NCI-H2227 treated with DMSO at 0.1 percent for 48 hours (cell line): Measurements from ENCODE around the gene DNAH17.

Experiments
- DNase-seq: peaks from one replicate; lab custom pipeline; 2025; lab: John Stamatoyannopoulos, UW

The DNAH17 gene

DNA sequence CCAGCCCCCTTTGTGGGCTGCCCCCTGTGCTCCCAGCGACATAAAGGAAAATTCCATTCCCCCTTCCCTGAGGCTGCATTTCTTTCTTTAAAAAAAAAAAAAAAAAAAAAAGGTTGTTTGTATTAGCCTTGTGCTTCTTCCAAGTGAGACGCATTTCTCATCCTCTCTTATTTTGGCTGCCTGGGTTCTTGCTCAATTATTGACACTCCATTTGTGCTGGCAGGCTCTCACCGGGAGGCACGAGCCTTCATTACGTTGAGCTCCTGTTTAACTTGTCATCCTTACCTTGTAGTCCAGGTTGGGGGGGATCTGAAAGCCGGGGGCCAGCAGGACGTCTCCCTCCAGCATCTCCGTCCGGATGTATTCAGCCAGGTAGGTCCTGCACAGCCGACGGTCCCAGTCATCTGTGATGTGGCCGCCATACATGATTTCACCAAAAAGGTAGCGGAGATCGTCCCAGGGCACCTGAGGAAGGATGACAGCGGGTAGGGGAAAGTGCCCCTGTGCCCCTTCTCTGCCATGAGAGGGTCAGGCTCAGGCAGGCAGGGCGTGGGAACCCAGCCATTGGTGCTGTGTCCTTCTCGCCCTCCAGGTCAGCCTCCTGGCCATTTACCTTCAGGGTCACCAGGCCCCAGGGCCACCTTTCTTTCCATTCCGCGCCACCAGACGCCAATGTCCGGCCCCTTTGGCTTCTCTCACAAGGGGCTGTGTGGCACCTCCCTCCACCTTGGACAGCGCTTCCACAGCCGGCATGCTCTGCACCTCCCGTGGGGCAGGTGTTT lies 148.2 kb downstream of the DNAH17 start:
- DNase-seq, result no peak

DNA sequence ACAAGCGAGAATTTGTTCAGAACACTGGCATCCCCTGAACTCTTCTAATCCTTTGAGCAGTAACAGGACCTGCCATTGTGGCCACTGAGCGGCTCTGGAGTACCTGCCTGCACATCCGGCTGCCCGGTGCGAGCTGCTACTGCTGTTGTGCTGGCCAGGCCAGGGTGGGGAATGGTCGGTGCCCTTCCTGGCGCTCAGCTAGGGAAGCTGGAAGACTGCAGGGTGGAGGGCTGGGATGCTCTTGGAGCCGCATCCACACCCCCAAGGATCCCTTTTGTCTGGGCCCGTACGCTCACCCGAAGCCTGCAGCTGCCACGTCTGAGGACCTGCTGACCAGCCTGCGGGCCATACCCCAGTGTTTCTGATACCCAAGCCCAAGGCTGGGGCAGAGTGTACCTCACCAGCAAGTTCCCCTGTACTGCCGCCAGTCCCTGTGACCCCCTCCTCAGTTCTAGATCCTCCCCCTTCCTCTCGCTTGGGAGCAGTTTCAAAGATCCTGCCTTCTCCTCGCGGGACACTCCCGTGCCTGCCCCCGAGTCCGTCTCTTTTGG lies 149.1 kb downstream of the DNAH17 start:
- no peak for DNase-seq

DNA sequence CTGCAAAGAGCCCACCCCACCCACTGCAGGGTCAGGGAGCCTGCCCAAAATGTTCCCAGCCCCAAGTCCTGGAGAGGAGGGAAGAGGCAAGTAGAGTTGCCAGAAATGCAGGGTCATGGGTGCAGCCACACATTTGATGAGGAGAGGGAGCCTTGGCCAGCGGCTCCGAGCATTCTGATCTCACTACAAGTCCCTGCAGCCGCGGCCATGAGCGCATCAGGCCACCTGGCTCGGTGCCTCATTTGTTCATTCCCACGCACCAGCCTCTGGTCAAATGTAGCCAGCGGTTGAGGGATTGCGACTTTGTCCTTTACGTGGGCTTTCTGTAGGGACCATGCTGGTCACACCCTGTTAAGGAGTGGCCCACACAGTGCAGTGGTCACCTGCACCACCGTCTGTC lies 150.1 kb downstream of the DNAH17 start:
- no peak for DNase-seq

DNA sequence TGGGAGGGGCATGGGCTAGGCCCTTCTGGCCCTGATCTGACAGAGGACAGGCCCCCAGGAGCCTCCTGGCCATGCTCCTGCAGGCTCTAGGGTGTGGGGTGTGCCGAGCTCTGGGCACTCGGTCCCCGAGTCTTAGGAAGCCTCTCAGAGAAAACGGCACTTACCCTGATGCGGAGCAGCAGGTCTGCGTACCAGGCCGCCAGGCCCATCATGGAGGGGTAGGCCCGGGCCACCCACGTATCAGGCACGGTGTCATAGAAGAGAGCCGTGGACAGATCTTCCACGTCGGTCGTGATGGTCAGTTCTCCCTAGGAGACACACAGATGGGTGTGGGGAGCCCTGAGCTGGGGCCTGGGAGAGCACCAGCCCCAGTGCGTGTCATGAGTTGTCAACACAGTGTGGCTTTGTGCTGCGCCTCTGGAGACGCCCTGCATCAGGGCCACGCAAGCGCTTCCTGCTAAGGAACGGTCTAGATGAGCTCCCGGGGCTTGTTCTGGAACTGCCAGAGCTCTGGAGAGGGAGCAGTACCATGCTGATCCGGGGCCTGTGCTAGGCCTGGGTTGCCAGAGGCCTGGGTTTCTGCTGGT lies 150.8 kb downstream of the DNAH17 start:
- no peak for DNase-seq

DNA sequence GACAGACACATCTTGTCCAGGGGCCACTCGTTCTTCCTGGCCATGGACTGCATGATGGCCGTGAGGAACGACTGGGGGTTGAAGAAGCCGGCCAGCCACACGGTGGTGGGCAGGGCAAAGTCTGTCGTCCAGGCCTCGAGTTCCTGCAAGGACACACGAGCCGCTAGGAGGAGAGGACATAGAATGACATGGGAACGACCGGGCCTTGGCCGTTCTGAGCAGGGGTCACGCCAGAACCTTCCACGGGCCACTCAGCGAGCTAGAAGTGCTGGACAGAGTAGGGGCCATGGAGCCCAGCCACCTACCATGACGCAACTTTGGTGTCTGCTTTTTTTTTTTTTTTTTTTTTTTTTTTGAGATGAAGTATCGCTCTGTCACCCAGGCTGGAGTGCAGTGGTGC lies 151.8 kb downstream of the DNAH17 start:
- no peak for DNase-seq

DNA sequence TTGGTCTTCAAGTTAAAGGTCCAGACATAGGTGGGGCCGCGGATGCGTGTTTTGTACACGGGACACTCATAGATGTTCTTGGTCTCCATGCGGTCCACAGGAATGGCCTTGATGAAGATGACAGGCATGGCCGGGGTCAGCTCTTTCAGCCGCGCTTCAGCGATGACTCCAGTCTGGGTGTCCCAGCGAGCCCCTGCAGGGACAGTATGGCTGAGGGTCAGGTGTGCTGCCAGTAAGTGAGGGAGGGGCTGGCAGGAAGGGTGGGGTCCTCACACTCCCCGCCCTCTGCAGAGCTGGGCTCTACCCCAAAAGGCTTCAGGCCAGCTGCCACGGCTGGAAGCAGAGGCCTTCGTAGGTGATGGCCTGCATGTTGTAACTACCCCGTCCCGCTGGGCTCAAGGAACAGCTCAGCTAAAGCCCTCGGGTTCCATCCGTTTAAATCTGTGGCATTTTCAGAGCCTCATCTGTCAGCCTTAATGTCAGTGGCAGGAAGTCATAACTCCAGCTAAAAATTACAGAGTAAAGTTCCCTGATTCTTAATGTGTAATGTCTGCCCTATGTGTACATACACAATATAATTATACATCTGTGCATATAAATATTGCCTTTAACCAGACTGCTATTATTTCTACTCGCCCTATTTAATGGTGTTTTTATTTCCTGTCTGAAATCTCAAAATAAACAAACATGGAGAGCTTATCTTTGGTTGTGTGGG lies 153.1 kb downstream of the DNAH17 start:
- DNase-seq, result no peak

DNA sequence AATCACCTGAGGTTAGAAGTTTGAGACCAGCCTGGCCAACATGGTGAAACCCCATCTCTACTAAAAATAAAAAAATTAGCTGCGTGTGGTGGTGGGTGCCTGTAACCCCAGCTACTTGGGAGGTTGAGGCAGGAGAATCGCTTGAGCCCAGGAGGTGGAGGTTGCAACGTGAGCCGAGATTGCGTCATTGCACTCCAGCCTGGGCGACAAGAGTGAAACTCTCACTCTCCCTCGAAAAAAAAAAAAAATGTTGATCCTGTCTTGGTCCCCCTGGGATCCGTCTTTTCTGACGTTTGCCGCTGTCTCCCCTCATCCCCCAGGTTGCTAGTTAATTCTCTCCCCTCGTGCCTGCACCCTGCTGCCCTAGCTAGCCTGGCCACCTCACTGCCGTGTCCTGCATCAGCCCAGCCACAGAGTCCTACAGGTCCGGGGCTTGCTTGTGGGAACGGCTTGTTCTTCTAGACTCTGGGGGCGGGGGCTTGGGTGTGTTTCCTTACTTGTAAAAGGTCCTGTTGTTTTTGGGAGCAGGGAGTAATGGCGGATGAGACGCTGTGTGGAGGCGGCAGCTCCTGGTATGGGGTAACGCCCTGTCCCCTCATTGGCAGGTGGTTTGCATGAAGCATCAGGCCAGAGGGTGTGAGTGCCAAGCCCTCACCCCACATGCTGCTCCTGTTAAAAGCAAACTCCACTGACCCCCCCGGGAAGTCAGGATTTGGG lies 154.2 kb downstream of the DNAH17 start:
- no peak for DNase-seq

DNA sequence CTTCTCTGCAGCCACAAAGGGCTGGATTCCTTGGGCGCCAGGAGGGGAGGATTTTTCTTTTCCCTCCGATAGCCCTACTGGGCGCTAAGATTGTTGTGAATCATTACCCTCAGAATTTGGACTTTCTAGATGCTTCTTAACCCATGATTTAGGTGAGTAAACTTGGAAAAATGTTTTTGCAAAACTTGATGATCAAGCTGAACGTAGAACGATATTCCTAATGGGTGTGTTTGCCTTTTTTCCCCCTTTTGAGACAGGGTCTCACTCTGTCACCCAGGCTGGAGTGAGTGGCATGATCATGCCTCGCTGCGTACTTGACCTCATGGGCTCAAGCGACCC lies 155.0 kb downstream of the DNAH17 start:
- no peak for DNase-seq

DNA sequence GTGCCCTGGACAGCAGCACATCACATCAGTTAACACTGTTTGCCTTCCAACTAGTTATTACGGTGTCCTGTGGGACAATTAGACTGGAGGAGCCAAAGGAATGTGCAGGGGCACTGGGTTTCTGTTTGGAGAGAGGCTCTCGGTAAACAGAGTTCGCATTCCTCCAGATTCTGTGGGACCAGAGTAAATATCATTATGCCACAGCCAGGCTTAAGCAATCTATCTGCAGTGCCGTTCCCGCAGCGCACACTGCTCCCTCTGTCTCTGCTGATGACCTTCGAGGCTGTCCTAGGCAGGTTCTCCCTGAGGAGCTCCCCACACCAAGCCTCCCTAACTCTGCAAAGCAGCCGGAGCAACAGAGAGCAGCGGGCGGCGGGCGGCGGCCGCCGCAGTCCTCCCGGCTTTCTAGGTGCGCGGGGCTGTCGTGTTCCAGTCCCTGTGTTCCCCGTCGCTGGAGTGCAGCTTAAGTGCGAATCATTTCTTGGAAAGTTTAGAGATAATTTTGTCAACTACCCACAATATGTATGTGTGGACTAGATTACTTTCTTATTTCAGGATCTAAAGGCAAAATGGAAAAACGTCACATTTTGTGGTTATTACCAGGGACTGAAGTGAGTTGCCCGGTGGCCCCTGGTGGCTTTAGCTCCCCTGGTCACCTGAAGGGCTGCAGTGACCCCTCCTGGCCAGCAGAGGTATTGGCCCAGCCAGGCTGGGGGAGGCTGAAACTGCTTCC lies 155.5 kb downstream of the DNAH17 start:
- peak; percentile 8 for DNase-seq

DNA sequence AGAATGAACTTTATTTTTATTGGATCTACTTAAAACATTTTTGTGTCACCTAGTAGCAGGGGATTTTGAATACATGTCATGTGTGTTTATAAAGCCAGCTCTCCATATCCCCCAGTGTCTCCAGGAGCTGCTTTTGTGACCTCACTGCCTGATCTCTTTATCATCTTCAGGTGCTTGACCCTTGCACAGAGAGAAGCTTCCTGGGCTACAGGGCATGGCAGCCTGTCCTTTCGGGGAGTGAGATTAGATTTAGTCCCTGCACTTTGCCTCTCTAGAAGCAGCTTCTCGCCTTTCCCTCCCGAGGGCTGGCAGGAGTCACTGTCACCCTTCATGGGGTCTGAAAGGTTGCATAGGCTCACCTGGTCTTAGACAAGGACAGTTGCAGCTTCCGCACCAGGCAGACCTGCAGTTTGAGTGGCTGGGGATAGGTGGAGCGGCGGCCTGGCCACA lies 156.1 kb downstream of the DNAH17 start:
- DNase-seq, result no peak

DNA sequence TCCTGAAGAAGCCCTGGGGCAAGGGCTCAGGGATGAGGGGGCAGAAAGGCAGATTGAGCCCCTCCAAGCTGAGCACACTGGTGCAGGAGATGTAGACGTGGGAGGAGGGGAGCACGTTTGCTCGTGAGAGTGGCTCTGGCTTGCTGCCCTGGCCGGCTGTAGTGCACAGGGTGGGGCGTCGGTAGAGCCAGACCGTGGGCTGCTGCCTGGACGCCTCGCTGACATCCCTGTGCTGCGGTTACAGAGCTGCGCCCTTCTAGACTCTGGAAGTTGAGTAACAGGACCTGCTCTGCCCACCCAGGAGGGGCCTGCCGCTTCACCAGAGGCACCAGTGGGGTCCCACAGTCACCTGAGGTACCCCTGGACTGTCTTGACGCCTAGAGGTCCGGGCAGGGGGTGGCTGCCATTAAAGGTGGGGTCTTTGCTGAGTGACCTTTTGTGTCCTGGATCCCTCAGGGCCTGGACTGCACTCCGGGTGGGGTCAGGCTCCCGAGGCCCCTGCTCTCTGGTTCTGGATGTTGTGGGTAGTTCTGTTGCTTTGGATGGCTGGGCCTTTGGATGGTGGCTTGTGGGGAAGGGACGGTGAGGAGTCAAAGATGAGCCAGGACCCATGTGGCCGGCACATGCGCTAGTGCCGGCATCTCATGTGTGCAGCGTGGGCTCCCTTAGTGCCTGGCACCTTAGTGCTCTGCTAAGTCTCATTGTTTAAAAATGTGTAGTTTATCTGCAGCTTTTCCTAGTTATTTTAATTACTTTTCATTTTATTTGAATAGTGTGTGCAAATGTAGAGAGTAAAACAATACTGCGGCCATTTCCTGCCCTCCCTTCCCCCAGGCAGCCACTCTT lies 157.0 kb downstream of the DNAH17 start:
- no peak for DNase-seq

DNA sequence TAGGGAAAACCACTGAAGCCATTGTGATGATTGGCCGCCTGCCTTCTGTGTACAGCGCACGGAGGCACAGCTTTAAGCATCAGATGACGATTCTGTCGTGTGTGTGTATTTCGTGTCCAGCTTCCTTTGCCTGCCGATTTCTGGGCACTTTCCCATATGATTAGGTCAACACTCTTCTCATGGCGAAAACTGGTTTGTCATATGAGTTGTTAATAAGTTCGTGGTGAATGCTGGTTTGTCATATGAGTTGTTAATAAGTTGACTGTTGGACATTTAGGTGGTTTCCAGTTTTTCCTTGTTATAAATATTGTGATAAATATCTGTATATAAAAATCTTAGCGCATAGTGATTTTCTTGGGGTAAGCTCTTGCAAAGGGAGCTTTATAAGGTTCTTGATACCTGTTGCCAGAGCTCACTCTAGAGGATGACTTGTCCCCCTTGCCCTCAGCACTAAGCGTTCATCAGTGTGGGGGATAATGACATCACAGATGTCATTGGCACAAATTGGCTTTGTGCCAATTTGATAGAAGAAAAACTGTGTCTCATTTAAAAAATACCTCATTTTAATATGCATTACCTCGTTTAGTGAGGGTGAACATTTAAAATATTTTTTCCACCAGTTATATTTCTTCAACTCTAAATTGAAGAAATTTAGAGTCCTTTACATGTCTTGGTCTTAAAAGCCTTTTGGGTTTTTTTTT lies 158.7 kb downstream of the DNAH17 start:
- DNase-seq, result no peak

DNA sequence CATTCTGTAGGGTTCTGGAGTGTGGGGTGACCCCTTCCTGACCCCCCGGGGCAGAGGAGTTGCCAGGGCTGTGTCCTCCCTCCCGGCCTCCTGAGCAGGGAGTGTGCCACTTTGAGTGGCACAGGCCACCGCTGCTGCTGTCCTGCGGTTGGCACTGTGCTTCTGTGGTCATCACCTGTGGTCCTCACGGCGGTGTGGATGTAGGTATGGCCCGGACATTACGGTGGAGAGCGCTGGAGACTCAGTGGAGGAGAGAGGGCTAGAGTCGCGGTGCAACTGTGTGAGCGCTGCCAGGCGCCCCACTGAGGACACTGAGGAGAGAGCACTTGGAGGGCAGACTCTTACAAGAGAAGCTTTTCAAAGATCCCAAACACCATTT lies 159.7 kb downstream of the DNAH17 start:
- DNase-seq, result no peak

DNA sequence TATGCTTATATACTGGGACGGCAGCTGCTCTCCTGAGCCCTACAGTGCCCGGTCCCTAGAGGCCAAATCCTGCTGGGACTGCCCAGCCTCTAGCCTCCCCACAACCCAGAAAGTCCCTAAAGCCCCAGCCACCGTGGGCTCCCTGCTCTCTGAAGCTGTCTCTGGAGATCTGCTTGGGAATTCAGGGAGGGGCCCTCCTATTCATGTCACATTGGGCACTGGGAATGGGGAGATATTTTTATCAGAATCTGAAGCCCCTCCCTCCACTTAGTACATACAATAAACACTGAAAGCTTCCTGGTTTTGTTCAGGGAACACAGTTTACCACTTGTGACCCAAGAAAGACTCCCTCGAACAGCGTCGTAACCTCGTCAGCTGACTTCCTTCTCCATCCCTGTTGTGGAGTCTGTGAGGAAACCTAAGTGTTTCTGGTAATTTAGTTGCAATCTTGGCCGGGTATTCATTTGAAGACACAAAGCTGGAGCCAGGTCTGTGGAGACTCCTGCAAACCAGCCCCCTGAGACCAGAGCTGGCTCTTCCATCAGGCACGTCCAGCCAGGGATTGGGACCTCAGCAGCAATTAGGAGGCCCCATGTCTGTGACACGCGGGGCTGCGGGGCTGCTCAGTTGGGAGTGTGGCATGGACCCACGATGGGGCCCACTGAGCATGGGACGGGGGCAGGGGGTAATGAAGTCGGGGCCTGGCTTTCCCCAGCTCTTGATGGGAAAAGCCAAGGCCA lies 160.2 kb downstream of the DNAH17 start:
- no peak for DNase-seq

DNA sequence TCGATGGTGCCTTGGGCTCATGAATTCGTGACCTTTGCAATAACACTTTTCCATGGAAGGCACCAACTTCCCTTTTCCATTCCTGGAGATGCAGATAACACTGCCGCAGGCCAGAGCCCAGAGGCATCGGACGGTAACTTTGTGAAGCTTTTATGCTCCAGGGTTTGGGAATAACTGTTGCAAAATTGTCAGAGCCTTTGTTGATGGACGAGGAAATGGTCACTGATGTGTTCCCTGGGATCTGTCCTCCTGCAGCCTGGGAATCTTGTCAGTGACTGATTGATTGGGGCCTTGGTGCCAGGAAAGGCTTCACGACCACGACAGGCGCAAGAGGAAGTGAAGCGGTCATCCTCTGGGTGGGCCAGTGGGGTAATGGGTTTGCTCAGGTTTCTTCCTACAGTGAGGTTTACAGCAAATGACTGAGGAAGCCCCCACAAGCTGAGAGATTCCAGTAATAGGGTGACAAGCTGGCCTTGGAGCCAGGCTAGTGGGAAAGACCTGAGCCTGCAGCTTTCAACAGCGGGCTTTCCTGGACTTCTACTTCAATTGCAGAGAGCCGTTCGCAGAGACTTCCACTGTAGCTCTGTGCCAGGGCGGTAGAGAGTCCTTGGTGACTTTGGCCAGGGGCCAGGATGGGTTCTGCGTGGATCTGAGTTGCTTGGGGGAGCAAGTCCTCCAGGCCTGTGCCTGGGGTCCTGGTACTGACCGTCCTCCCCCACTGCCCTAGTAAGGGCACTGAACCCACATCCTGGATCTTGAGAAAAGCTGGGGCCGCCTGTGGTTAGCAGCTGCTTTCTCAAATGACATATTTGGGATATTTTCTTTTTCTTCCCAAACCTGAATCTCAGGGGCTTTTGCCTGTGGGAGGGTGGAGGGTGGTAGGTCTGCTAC lies 161.1 kb downstream of the DNAH17 start:
- no peak for DNase-seq

DNA sequence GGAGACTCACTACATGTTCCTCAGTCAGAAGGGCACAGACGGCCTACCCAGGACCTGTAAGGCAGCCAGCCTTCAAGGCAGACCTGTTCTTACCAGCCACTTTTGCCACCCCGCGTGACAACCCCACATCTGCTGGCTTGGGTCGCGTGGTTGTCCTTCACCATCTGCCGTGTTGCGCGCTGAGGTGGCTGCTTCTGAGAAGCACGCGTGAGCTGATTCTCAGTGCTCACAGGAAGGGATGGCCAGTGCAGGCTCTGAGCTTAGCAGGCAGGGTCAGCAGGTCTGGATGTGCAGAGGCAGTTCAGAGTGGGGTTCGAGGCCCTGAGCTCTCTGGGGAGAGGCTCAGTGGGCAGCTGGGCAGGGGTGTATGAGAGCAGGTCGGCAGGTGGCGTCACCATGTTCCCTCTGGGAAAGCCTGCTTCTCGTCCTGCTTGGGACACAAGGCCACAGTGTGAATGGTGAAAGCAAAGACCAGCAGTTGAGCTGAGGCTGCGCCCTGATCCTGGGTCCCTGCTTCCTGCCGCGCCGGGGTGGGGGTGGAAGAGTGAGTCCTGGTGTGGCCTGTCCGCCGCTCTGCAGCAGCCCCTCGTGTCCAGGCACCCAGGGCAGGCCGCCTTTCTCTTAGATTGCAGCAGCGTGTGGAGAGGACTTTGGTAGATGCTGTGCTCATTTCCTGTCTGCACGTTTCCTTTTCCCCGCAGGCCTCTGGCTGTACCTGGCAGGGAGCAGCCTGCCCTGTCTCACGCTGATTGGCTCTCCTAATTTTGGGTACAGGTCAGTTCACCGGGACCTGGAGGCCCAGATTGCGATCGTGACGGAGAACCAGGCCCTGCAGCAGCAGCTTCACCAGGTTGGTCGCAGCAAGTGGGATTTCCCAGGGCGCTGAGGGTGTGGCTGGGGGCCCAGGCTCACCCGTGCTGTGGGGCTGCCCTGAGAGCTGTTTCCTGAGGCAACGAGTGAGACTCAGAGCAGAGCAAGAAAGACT lies 162.7 kb downstream of the DNAH17 start:
- no peak for DNase-seq

DNA sequence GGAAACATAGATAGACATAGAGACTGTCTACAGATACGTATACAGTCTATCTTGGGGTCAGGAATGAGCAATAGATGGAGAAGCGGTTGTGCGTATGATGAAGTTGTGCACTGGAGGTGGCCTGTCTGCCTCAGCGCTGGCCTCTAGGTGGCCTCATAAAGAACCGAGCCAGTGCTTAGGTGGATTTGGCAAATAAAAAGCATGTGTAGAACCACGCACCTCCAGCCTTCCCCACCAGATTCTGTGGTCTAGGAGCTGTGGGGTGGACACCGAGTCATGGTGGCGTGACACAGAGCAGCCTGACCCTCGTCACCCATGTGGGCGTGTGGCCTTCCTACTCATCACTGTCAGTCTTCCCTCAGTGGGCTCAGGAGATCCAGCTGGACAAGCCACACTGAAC lies 164.8 kb downstream of the DNAH17 start:
- DNase-seq, result no peak
